ACHN (cell line): ENCODE results near the gene DLG1.
"Not testable (repeated sequence)": the region's sequence is repeated elsewhere in the genome, so short reads cannot be mapped to it uniquely, and the experiment has no call there.

Source experiments
- DNase-seq: peaks from one replicate; pipeline ENCODE4 v3.0.0-alpha.2; 2015
- in situ Hi-C: cut with HindIII; loops from 2 replicates; pipeline ENCODE4 v1.10.0; 2017; ENCODE audit warnings: low sequenced_read_pairs, low pct_ligation_motif_present, low pct_unique_long_range_greater_than_20kb

DLG1 gene

DNA sequence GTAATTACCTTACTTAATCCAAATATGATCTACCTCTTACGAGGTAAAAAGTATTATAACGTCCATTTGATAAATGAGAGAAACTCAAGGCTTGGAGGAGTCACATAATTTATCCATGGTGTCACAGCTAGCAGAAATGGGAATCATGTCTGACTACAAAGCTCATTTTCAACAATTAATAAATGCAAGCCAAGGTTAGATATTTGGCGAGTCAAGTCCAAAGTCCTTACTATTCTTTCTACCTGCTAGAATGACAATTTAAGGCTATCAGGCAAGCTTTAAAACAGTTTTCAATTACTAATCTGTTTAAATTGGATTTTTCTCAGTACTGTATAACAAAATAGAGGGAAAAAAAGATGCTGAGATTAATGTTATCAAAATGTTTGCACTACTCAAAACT lies 68.6 kb downstream of the DLG1 start:
- in situ Hi-C loops: no loop called here
- no peak for DNase-seq

GRCh38 chr3:197229178-197229577 lies 69.2 kb downstream of the DLG1 start:
- in situ Hi-C loops: no loop called here
- no peak for DNase-seq

DNA sequence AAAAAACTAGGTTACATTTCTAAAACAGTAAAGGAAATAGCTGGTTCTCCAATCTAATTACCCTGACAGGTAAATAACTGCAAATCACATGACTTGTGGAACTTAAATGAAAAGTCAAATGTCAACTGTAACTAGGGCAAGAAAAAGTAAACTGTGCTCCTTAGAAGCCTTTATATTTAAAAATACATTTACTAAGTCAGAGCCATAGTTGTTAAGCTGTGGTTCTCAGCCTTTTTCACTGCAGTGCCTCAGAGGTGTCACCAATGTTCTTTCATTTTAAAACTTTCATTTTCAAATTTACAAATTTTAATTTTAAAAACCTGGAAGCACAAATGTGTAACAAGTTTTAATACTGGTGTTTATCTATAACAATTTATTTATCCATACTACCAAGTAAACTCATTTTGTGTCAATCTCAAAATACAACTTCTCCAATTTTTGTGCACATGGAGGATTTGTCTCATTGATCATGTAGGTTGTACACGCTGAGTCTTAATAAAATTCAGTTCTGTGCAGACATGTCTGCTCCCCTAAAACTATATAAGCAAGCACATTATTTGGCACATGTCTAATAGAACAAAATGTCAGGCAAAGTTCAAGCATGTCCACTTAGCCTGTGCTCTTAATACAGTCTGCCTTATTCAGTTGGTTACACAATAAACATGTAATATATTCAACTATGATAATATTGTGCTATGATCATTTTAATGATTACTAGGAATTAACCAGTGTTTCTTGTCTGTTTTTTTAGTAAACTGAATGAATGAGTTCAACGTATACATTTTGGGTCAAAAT lies 70.4 kb downstream of the DLG1 start:
- no peak for DNase-seq
- in situ Hi-C loops: no loop called here

DNA sequence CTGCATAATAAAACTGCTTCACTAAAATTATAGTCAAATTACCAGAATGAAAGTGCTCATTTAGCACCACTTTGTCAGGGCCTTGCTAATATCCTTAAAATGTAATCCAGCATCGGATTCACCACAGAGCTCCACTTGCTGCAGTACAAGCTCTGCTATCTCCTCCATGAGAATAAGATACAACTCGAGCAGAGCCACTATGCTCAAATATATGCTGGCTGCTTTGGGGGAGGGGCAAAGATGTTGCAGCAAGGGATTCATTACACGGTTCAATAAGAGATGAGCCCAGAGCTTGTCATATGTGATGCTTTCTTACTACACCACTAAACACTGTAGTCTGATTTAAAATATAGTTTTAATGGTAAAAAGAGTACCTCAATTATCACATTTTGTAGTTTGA lies 72.2 kb downstream of the DLG1 start:
- DNase-seq: peak; percentile 16
- in situ Hi-C loops: no loop called here

GRCh38 chr3:197225579-197225978 lies 72.8 kb downstream of the DLG1 start:
- in situ Hi-C loops: no loop called here
- DNase-seq: no peak

- in situ Hi-C loops: no loop called here
Observed at GRCh38 chr3:197224034-197224444, 74.4 kb downstream of the DLG1 start.

GRCh38 chr3:197222937-197223370 lies 75.5 kb downstream of the DLG1 start:
- in situ Hi-C loops: no loop called here
- DNase-seq: no peak

More at GRCh38 chr3:197224034-197224444, 74.4 kb downstream of the DLG1 start:
- peak; percentile 64 for DNase-seq

GRCh38 chr3:197219619-197220018 lies 78.8 kb downstream of the DLG1 start:
- no peak for DNase-seq
- in situ Hi-C loops: no loop called here

DNA sequence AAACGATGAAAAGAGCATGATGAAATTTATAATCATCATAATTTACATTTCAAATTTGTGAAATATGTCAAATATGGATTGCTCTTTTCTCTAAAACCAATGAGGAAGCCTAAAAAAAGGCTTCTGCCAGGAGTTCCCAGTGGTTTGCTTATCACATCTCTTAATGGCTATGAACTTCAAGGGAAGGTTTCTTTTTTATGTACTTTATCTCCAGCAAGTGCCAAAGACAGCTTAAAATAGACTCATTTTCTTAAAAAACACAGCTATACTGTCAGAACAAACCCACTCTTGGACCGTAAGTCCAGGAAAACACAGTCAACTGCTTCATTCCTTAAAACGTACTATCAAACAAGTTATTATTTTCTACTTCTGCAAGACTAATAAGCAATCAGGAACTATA lies 80.2 kb downstream of the DLG1 start:
- in situ Hi-C loops: no loop called here
- no peak for DNase-seq

DNA sequence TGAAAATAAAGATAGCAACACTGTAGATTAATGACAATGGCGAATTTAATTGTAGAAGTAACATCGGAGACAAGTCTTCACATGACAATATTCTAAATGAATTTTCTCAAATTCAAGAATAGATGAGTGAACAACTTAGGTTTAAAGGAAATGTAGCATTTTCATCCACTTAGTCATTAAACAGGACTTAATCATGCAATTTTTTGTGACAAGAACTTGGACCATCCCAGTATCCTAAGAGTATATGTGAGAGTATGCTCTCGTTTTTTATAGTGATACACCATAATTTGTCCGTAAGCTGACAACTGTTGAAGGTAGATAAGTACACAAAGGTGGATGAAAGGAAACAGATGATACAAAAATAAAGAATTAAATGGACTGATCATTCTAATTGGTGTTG lies 81.5 kb downstream of the DLG1 start:
- in situ Hi-C loops: no loop called here
- DNase-seq: no peak

DNA sequence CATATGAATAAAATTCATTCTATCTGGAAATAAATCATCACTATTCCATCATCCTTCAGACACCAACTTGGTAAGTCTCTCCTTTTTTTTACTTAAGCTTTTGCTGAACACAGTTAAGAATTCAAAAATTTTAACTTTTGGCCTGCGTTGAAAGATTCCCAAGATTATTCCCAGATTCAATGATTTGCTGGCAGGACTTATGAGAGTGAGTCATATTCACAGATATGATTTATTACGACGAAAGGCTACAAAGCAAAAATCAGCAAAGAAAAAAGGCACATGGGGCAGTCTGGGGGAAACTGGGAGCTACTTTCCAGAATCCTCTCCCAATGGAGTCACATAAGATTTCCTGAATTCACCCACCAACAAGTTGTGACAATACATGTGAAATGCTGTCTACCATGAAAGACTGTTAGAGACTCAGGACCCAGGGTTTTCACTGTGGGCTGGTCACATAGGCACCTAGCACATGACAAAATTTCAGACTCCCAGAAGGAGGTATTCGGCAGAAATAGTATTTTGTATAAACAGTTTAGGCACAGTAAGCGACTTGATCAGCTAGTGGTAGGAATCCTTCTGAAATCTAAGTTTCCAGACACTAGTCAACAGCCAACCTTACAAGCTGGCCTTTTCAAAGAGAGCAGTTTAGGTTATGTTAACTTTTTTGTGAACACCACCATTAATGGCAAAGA lies 82.1 kb downstream of the DLG1 start:
- in situ Hi-C loops: no loop called here
- DNase-seq: no peak

GRCh38 chr3:197212290-197212689 lies 86.1 kb downstream of the DLG1 start:
- no peak for DNase-seq
- in situ Hi-C loops: no loop called here

- in situ Hi-C loops, DNase-seq: not testable (repeated sequence)
Observed at GRCh38 chr3:197211698-197212097, 86.7 kb downstream of the DLG1 start.

GRCh38 chr3:197209366-197210260 lies 88.8 kb downstream of the DLG1 start:
- DNase-seq: no peak
- in situ Hi-C loops: no loop called here

GRCh38 chr3:197206913-197207312 lies 91.5 kb downstream of the DLG1 start:
- DNase-seq: no peak
- in situ Hi-C loops: no loop called here

- no peak for DNase-seq
- in situ Hi-C loops: no loop called here
Observed at GRCh38 chr3:197205675-197206074, 92.7 kb downstream of the DLG1 start.

DNA sequence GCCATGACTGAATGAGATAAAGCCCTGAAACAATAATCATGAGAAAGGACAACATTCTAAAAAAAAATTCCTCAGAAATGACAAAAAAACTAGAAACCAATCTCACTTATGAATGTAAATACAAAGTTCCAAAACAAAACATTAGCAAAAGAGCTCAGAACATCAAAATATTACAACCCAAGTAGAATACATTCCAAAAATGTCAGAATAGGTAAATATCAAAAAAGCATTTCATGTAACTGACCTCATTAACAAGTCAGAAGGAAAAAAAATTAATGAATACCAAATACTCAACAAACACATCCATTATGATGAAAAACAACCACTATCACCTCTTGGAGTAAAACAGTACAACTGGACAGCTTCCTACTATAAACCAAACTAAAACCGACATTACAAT lies 93.1 kb downstream of the DLG1 start:
- in situ Hi-C loops: no loop called here
- DNase-seq: no peak

- in situ Hi-C loops: no loop called here
- DNase-seq: no peak
Observed at GRCh38 chr3:197204736-197205135, 93.7 kb downstream of the DLG1 start.

- in situ Hi-C loops: no loop called here
- no peak for DNase-seq
Observed at GRCh38 chr3:197203714-197204146, 94.7 kb downstream of the DLG1 start.
